Loucy (cell line): ENCODE data around the gene ALKBH1.

Experiments used
- H2AFZ ChIP-seq: fragments of 200-600 bp; sonication (generic); 2 replicates; pipeline ENCODE4 v1.6.0; 2016; ENCODE audit warnings: antibody characterized with exemption, mild to moderate bottlenecking, low read length, moderate library complexity
- H3F3A ChIP-seq: fragments of 200-600 bp; 2 replicates; pipeline ENCODE4 v1.6.0; 2016; ENCODE audit warnings: antibody characterized with exemption, low read depth, mild to moderate bottlenecking
- H3K27me3 ChIP-seq: fragments of 200-600 bp; sonication (generic); 2 replicates; pipeline ENCODE4 v1.6.1; 2014; ENCODE audit warnings: low read length, mild to moderate bottlenecking; ENCODE audit not compliant: insufficient read depth, poor library complexity, severe bottlenecking
- H3K36me3 ChIP-seq: fragments of 200-600 bp; sonication (generic); 2 replicates; pipeline ENCODE4 v1.6.1; 2016; ENCODE audit warnings: low read length; ENCODE audit not compliant: insufficient read depth
- H3K4me1 ChIP-seq: fragments of 200-600 bp; sonication (generic); 2 replicates; pipeline ENCODE4 v1.5.1; 2014; ENCODE audit warnings: low read length, mild to moderate bottlenecking; ENCODE audit not compliant: insufficient read depth, poor library complexity, severe bottlenecking
- H3K4me2 ChIP-seq: fragments of 200-600 bp; sonication (generic); 2 replicates; pipeline ENCODE4 v1.6.0; 2014; ENCODE audit warnings: antibody characterized with exemption, low read length, low read depth, mild to moderate bottlenecking; ENCODE audit not compliant: poor library complexity, severe bottlenecking
- H3K4me3 ChIP-seq: fragments of 200-600 bp; sonication (generic); 2 replicates; pipeline ENCODE4 v1.5.1; 2014; ENCODE audit warnings: low read length, mild to moderate bottlenecking, mixed read lengths; ENCODE audit not compliant: poor library complexity, severe bottlenecking
- H3K79me2 ChIP-seq: fragments of 200-600 bp; sonication (generic); 2 replicates; pipeline ENCODE4 v1.6.1; 2014; ENCODE audit warnings: low read length; ENCODE audit not compliant: insufficient read depth
- H3K9ac ChIP-seq: fragments of 200-600 bp; sonication (generic); 2 replicates; pipeline ENCODE4 v1.6.0; 2014; ENCODE audit warnings: mild to moderate bottlenecking, low read depth, low read length, moderate library complexity; ENCODE audit not compliant: poor library complexity, severe bottlenecking
- H3K9me2 ChIP-seq: fragments of 200-600 bp; sonication (generic); replicated peaks from 2 replicates; pipeline ENCODE4 v1.6.1; 2016; ENCODE audit warnings: low read depth, low read length, mixed read lengths
- H3K9me3 ChIP-seq: fragments of 200-600 bp; sonication (generic); 2 replicates; pipeline ENCODE4 v1.6.1; 2014; ENCODE audit warnings: mild to moderate bottlenecking, antibody characterized with exemption, low read length, low read depth; ENCODE audit not compliant: insufficient read depth
- H4K20me1 ChIP-seq: fragments of 200-600 bp; sonication (generic); 2 replicates; pipeline ENCODE4 v1.6.0; 2014; ENCODE audit warnings: antibody characterized with exemption, low read length, mild to moderate bottlenecking; ENCODE audit not compliant: insufficient read depth, poor library complexity, severe bottlenecking
- CTCF ChIP-seq: fragments of 200-600 bp; sonication (generic); conservative IDR thresholded peaks from 2 replicates; pipeline ENCODE4 v1.5.1; 2014; ENCODE audit warnings: mild to moderate bottlenecking, antibody characterized with exemption, low read length
- EZH2phosphoT487 ChIP-seq: fragments of 200-600 bp; IDR thresholded peaks from 2 replicates; pipeline ENCODE4 v1.6.1; 2018; ENCODE audit warnings: antibody characterized with exemption, mild to moderate bottlenecking, moderate library complexity, borderline replicate concordance

ALKBH1 gene

DNA sequence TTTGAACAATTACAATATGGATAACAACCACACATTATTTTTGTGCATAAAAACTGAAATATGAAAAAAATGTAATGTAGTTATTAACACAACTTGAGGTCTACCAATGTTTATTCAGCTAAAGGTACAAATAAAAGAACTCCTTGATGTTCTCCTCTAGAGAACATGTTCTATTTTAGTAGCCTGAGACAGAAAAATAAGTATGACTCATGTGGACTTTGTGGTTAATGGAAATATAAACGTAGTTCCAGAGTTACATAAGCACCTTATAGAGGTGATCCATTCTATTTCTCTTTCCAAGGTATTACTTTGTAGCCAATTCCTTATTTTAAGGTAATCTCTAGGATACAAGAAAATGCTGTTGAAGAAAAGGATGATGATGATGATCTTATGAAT is 25.7 kb downstream of the ALKBH1 start:
- TF ChIP-seq CTCF: no peak
- TF ChIP-seq EZH2phosphoT487: no peak
- H3K4me2 ChIP-seq: no peak overlapping the region
- H3K36me3 ChIP-seq: peaks cover 4% of the 10 kb centered on the region; the same call in 1 of the 2 replicates

GRCh38 chr14:77681196-77682157 is 26.3 kb downstream of the ALKBH1 start:
- Histone ChIP-seq H3K79me2 (no peaks in the 10 kb centered on the region), H2AFZ (no peak overlapping the region), H3K9me3 (no peaks in the 10 kb centered on the region), H3K4me1 (no peaks in the 10 kb centered on the region), H3K36me3 (peaks cover 4% of the 10 kb centered on the region; the same call in 1 of the 2 replicates), H3K9ac (no peak overlapping the region), H3K4me2 (no peak overlapping the region), H3K4me3 (no peak overlapping the region), H4K20me1 (no peaks in the 10 kb centered on the region), H3K27me3 (no peaks in the 10 kb centered on the region), H3K9me2 (no peaks in the 10 kb centered on the region), H3F3A (no peaks in the 10 kb centered on the region)
- TF ChIP-seq CTCF: no peak
- TF ChIP-seq EZH2phosphoT487: no peak

More for the DNA sequence above, 25.7 kb downstream of the ALKBH1 start:
- Histone ChIP-seq H3K9me3 (no peaks in the 10 kb centered on the region), H3K9ac (no peak overlapping the region), H2AFZ (no peak overlapping the region), H4K20me1 (no peaks in the 10 kb centered on the region), H3K9me2 (no peaks in the 10 kb centered on the region), H3K4me1 (no peaks in the 10 kb centered on the region), H3K79me2 (no peaks in the 10 kb centered on the region), H3F3A (no peaks in the 10 kb centered on the region), H3K4me3 (no peak overlapping the region), H3K27me3 (no peaks in the 10 kb centered on the region)

GRCh38 chr14:77674931-77675330 is 32.9 kb downstream of the ALKBH1 start:
- Histone ChIP-seq H3K9me2 (no peaks in the 10 kb centered on the region), H3K9ac (no peak overlapping the region), H3K79me2 (no peaks in the 10 kb centered on the region), H3K27me3 (no peaks in the 10 kb centered on the region), H3K9me3 (no peaks in the 10 kb centered on the region), H4K20me1 (no peaks in the 10 kb centered on the region), H3K4me2 (no peak overlapping the region), H3K4me3 (no peak overlapping the region), H3K36me3 (peaks cover 30% of the 10 kb centered on the region; the same call in 1 of the 2 replicates), H3K4me1 (no peaks in the 10 kb centered on the region), H3F3A (no peaks in the 10 kb centered on the region), H2AFZ (no peak overlapping the region)
- TF ChIP-seq EZH2phosphoT487 (no peak), CTCF (no peak)
